ENCODE results near the gene TTC28.
"Not testable (repeated sequence)": the region's sequence is repeated elsewhere in the genome, so short reads cannot be mapped to it uniquely, and the experiment has no call there.

The TTC28 gene

DNA sequence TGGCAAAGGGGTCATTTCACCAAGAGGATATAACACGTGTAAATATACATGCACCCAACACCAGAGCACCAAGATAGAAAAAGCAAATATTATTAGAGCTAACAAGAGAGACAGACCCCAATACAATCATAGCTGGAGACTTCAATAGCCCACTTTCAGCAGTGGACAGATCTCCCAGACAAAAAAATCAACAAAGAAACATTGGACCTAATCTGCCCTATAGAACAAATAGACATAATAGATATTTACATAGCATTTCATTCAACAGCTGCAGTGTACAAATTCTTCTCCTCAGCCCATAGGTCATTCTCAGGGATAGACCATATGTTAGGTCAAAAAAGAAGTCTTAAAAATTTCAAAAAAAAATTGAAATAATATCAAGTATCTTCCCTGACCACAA, 312.8 kb downstream of the TTC28 start:
- no peak overlapping the region for H3K4me3 ChIP-seq (ENCODE audit: low read depth, low read length)
- DNase-seq (ENCODE audit: low read depth), result no peak
- TF ChIP-seq, protein P1, sequence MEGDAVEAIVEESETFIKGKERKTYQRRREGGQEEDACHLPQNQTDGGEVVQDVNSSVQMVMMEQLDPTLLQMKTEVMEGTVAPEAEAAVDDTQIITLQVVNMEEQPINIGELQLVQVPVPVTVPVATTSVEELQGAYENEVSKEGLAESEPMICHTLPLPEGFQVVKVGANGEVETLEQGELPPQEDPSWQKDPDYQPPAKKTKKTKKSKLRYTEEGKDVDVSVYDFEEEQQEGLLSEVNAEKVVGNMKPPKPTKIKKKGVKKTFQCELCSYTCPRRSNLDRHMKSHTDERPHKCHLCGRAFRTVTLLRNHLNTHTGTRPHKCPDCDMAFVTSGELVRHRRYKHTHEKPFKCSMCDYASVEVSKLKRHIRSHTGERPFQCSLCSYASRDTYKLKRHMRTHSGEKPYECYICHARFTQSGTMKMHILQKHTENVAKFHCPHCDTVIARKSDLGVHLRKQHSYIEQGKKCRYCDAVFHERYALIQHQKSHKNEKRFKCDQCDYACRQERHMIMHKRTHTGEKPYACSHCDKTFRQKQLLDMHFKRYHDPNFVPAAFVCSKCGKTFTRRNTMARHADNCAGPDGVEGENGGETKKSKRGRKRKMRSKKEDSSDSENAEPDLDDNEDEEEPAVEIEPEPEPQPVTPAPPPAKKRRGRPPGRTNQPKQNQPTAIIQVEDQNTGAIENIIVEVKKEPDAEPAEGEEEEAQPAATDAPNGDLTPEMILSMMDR (IDR thresholded peaks at IDR 0.05; ENCODE audit: low read depth, low read length, missing control alignments), result no peak

DNA sequence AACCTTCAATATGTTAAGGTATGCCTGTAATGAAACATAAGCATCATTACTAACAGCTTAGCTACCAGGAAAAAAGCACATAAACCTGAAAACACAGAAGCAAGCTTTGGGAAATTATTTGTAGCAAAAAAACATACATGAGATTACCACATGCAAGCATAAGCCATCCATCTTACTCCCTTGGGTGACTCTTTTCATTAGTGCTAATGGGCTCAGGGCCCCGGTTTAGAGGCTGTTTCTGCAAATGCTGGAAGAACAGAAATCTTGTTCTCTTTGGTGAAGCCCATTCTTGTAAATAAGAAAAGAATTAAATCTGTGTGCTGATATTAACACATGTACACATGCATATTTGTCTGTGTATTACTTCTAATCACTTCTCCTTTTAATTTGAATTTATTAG, 314.3 kb downstream of the TTC28 start:
- no peak for DNase-seq (ENCODE audit: low read depth)

DNA sequence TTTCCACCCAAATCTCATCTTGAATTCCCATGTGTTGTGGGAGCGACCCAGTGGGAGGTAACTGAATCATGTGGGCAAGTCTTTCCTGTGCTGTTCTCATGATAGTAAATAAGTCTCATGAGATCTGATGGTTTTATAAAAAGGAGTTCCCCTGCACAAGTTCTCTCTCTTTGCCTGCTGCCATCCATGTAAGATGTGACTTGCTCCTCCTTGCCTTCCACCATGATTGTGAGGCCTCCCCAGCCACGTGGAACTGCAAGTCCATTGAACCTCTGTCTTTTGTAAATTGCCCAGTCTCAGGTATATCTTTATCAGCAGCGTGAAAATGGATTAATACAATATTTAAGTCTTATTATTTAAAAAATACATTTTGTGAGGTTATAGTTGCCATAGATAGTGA, 315.5 kb downstream of the TTC28 start:
- not testable (repeated sequence) for H3K4me3 ChIP-seq (ENCODE audit: low read depth, low read length); DNase-seq (ENCODE audit: low read depth)

More for the DNA sequence above, 314.3 kb downstream of the TTC28 start:
- H3K4me3 ChIP-seq (ENCODE audit: low read depth, low read length), result no peak overlapping the region
- TF ChIP-seq, protein P1 (IDR thresholded peaks at IDR 0.05; ENCODE audit: low read depth, low read length, missing control alignments), result no peak

DNA sequence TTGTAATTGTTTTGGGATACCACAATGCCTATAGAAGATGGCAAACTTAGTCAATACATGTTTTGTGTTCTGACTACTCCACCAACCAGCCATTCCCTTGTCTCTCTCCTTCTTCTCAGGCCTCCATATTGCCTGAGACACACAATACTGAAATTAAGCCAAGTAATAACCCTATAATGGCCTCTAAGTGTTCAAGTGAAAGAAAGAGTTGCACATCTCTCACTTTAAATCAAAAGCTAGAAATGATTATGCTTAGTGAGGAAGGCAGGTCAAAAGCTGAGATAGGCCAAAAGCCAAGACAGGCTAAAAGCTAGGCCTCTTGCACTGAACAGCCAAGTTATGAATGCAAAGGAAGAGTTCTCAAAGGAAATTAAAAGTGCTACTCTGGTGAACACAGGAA, 318.7 kb downstream of the TTC28 start:
- DNase-seq (ENCODE audit: low read depth), result no peak
- no peak overlapping the region for H3K4me3 ChIP-seq (ENCODE audit: low read depth, low read length)
- TF ChIP-seq, protein P1 (IDR thresholded peaks at IDR 0.05; ENCODE audit: low read depth, low read length, missing control alignments), result no peak

DNA sequence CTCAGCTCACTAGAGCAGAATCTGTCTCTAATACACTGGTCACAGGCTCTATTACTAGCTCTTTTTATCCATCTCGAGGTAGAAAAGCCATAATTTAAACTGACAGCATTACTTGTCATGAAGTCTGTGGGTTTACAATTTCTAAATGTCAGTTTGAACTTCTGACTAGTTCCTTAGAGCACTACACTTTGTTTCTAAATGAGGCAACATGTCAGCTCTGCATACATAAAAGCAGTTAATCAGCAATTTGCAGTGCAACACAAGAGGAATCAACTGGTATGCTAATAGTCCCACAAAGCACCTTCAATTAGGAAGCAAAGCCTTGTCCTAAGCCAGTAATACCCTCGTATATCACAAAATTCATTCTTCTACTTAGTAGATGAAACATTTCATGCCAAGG, 321.3 kb downstream of the TTC28 start:
- TF ChIP-seq, protein P1 (IDR thresholded peaks at IDR 0.05; ENCODE audit: low read depth, low read length, missing control alignments), result no peak
- no peak for DNase-seq (ENCODE audit: low read depth)
- H3K4me3 ChIP-seq (ENCODE audit: low read depth, low read length), result no peak overlapping the region

DNA sequence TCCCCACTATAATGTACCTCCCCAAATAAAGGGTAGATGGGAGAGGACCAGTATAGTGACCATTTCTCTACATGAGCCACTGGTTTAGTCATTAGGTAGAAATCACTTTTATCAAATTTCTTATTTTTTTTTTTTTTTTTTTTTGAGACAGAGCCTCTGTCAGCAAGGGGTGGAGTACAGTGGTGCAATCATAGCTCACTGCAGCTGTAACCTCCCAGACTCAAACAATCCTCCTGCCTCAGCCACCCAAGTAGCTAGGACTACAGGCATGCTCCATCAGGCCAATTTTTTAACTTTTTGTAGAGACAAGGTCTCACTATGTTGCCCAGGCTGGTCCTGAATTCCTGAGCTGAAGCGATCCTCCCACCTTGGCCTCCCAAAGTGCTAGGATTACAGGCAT, 322.4 kb downstream of the TTC28 start:
- TF ChIP-seq, protein P1 (IDR thresholded peaks at IDR 0.05; ENCODE audit: low read depth, low read length, missing control alignments), result no peak
- no peak overlapping the region for H3K4me3 ChIP-seq (ENCODE audit: low read depth, low read length)
- DNase-seq (ENCODE audit: low read depth), result no peak

DNA sequence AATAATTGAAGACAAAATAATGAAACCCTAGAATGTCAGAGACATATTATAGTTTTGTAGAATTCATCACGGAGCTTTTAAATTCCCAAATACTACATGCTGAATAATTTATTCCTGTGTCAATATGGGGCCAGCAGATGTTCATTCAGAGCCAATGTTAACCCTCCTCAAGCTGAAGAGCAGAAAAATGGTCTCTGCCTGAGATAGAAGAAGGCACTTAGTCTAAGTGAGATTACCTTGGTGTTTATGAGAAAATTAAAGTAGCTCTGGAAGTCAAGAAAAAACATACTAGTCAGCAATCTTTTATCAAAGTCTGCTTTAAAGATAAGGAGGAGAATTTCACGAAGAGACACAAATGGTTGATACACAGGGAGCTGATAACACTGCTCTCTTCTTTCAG, 328.2 kb downstream of the TTC28 start:
- TF ChIP-seq, protein P1 (IDR thresholded peaks at IDR 0.05; ENCODE audit: low read depth, low read length, missing control alignments), result no peak
- no peak for DNase-seq (ENCODE audit: low read depth)
- no peak overlapping the region for H3K4me3 ChIP-seq (ENCODE audit: low read depth, low read length)
